ENCODE data around the gene STAC3.
A peak's percentile ranks its signal among the peaks of the same experiment; 100 is the strongest.
"Not testable (repeated sequence)": the region's sequence is repeated elsewhere in the genome, so short reads cannot be mapped to it uniquely, and the experiment has no call there.

The STAC3 gene

GRCh38 chr12:57250956-57251355 is at the start of gene STAC3:
STAC3 (minus strand) TSS chr12:57251187; CDS start chr12:57249636, 1,551 bp downstream.
- TF ChIP-seq CTCF (IDR thresholded peaks at IDR 0.05; ENCODE audit: control extremely low read depth, extremely low read depth, low read depth, missing control alignments): no peak
- ChIA-PET CTCF (interaction anchor here (1.0 to 5.3 kb wide), 15 partner anchors 8 to 212 kb away, joined by 3 to 48 read pairs (median 6); no protein-coding TSS in a partner anchor), POLR2A (no interaction called here)
- DNase-seq (ENCODE audit: extremely low spot score): no peak

GRCh38 chr12:57299514-57300016 is 48.6 kb upstream of the STAC3 start:
- ChIA-PET CTCF (interaction anchor here (0.8 to 4.4 kb wide), 9 partner anchors 8 to 156 kb away, joined by 3 to 21 read pairs (median 4); partner anchors contain the start of gene INHBE), POLR2A (no interaction called here)
- TF ChIP-seq CTCF (IDR thresholded peaks at IDR 0.05; ENCODE audit: control extremely low read depth, extremely low read depth, low read depth, missing control alignments): no peak
- DNase-seq (ENCODE audit: extremely low spot score): no peak

- CTCF ChIA-PET: interaction anchor here (1.6 kb wide), 1 partner anchor 157 kb away, joined by 7 read pairs; no protein-coding TSS in a partner anchor
- POLR2A ChIA-PET: no interaction called here
These were observed 45.3 kb upstream of the STAC3 start for GRCh38 chr12:57296291-57296690.

GRCh38 chr12:57282073-57282472 is 31.1 kb upstream of the STAC3 start:
- CTCF ChIA-PET: interaction anchor here (1.0 to 4.1 kb wide), 5 partner anchors 11 to 177 kb away, joined by 3 to 16 read pairs (median 4); partner anchors contain the start of gene GLI1
- POLR2A ChIA-PET; DNase-seq (ENCODE audit: extremely low spot score): not testable (repeated sequence)

More at GRCh38 chr12:57296291-57296690, 45.3 kb upstream of the STAC3 start:
- DNase-seq (ENCODE audit: extremely low spot score): no peak
- no peak for TF ChIP-seq CTCF (IDR thresholded peaks at IDR 0.05; ENCODE audit: control extremely low read depth, extremely low read depth, low read depth, missing control alignments)

GRCh38 chr12:57280211-57281062 is 29.4 kb upstream of the STAC3 start:
- CTCF ChIA-PET: interaction anchor here (0.8 to 4.1 kb wide), 3 partner anchors 67 to 178 kb away, joined by 3 to 16 read pairs (median 5); partner anchors contain the start of gene GLI1
- peak; percentile 85 for DNase-seq (ENCODE audit: extremely low spot score)
- TF ChIP-seq CTCF (IDR thresholded peaks at IDR 0.05; ENCODE audit: control extremely low read depth, extremely low read depth, low read depth, missing control alignments): no peak
- POLR2A ChIA-PET: no interaction called here

GRCh38 chr12:57278465-57279381 is 27.7 kb upstream of the STAC3 start:
- CTCF ChIA-PET: interaction anchor here (0.8 to 4.1 kb wide), 9 partner anchors 10 to 179 kb away, joined by 3 to 16 read pairs (median 4); no protein-coding TSS in a partner anchor
- no peak for TF ChIP-seq CTCF (IDR thresholded peaks at IDR 0.05; ENCODE audit: control extremely low read depth, extremely low read depth, low read depth, missing control alignments)
- POLR2A ChIA-PET: no interaction called here
- DNase-seq (ENCODE audit: extremely low spot score): no peak

Measured in GM10248 (cell line).